ENCODE measurements around the gene ZBTB44. TPM values are rescaled to one million over a fixed set of nuclear protein-coding genes. Genes with fewer than 3 reads are reported as not detected.

The ZBTB44 gene
- polyA plus RNA-seq, 1 of the 3 experiments (the other 2 are of a cell fraction) = 5.0 TPM

- CTCF ChIA-PET = no interaction called here
- H3K9me3 ChIP-seq = no peaks in the 10 kb centered on the region
- H3K9ac ChIP-seq = no peak overlapping the region
- no peaks in the 10 kb centered on the region for H4K20me1 ChIP-seq (ENCODE audit: insufficient read depth)
- H3K27me3 ChIP-seq (ENCODE audit: insufficient read depth) = no peaks in the 10 kb centered on the region
- no peaks in the 10 kb centered on the region; a peak in 1 of 4 replicates for H3K4me1 ChIP-seq (ENCODE audit: control insufficient read depth in 1 of 2, insufficient read depth in 2 of 2, low read depth in 1 of 2, low read length in 1 of 2)
- H3K9me2 ChIP-seq = no peaks in the 10 kb centered on the region
- no peak for DNase-seq
- no peaks in the 10 kb centered on the region for H3F3A ChIP-seq (replicated peaks; ENCODE audit: insufficient read depth)
- POLR2A ChIA-PET = no interaction called here
- no peaks in the 10 kb centered on the region for H3K79me2 ChIP-seq (ENCODE audit: insufficient read depth)
- H3K27ac ChIP-seq (ENCODE audit: low read depth in 2 of 2, low read length in 1 of 2) = no peak overlapping the region
- WGBS (ENCODE audit: low lambda C conversion rate) = 92% methylated on average over 4 of the region's 4 CpGs
- peaks cover 3 to 4% of the 10 kb centered on the region in 2 experiments for H3K36me3 ChIP-seq (replicated peaks in 1 of 2; ENCODE audit: control insufficient read depth in 1 of 2, insufficient read depth in 2 of 2, low read length in 1 of 2)
- TF ChIP-seq SIN3A (IDR thresholded peaks at IDR 0.05; ENCODE audit: borderline replicate concordance, low read depth, low read length) (no peak), GABPA (IDR thresholded peaks at IDR 0.05; ENCODE audit: low read depth) (no peak), MEF2A (IDR thresholded peaks at IDR 0.05; ENCODE audit: borderline replicate concordance, low read depth) (no peak), GATA2 (CRISPR knock-in tag; IDR thresholded peaks at IDR 0.05) (no peak), RCOR1 (IDR thresholded peaks at IDR 0.05; ENCODE audit: low read length) (no peak), EZH2phosphoT487 (IDR thresholded peaks at IDR 0.05; ENCODE audit: borderline replicate concordance, low read depth) (no peak), FOSL2 (IDR thresholded peaks at IDR 0.05; ENCODE audit: borderline replicate concordance, low read depth) (no peak), USF2 (IDR thresholded peaks at IDR 0.05; ENCODE audit: borderline replicate concordance, low read depth, low read length) (no peak), NRF1 (IDR thresholded peaks at IDR 0.05; ENCODE audit: low read depth, low read length) (no peak), IRF3 (IDR thresholded peaks at IDR 0.05; ENCODE audit: low read depth, low read length) (no peak), POLR2AphosphoS5 (IDR thresholded peaks at IDR 0.05; ENCODE audit: low read depth, low read length) (no peak), FOXM1 (IDR thresholded peaks at IDR 0.05; ENCODE audit: low read depth) (no peak), NFIC (IDR thresholded peaks at IDR 0.05; ENCODE audit: borderline replicate concordance) (no peak), ELF1 (IDR thresholded peaks at IDR 0.05) (no peak), YY1 (IDR thresholded peaks at IDR 0.05; ENCODE audit: low read depth) (no peak), TCF12 (IDR thresholded peaks at IDR 0.05) (no peak), REST (IDR thresholded peaks at IDR 0.05; ENCODE audit: low read depth, low read length) (no peak), PBX3 (IDR thresholded peaks at IDR 0.05) (no peak), RXRA (IDR thresholded peaks at IDR 0.05; ENCODE audit: borderline replicate concordance, low read depth) (no peak)
- no peak overlapping the region for H3K4me3 ChIP-seq (ENCODE audit: low read depth in 2 of 2, low read length in 1 of 2)
- no peak overlapping the region for H2AFZ ChIP-seq (ENCODE audit: low read depth)
- H3K4me2 ChIP-seq = no peak overlapping the region
Observed at GRCh38 chr11:130227373-130227772, 87.3 kb downstream of the ZBTB44 start.

Data from SK-N-SH (cell line).